ENCODE results near the gene GRK5.

DNA sequence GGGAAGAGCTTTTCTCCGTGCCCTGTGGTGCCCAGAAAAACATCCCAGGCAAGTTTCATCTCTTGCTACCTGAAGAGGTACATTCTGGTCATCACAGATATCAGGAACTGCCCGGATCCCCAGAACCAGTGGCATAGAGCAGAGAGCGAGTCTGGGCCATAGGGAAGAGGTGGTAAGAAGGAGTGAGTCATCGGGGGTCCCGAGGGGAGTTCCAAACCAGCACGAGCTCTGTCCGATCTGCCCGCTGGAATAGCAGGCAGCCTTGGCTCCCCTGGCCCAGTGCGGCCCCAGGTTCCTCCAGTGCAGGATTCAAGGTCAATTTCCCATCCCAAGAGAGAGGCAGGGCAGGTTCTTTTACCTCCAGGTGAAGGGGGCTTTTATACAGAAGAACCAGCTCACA lies 210.5 kb downstream of the GRK5 start:
- no peak for TF ChIP-seq EZH2phosphoT487 (IDR thresholded peaks at IDR 0.05; ENCODE audit: low read length)
- TF ChIP-seq, protein P1, sequence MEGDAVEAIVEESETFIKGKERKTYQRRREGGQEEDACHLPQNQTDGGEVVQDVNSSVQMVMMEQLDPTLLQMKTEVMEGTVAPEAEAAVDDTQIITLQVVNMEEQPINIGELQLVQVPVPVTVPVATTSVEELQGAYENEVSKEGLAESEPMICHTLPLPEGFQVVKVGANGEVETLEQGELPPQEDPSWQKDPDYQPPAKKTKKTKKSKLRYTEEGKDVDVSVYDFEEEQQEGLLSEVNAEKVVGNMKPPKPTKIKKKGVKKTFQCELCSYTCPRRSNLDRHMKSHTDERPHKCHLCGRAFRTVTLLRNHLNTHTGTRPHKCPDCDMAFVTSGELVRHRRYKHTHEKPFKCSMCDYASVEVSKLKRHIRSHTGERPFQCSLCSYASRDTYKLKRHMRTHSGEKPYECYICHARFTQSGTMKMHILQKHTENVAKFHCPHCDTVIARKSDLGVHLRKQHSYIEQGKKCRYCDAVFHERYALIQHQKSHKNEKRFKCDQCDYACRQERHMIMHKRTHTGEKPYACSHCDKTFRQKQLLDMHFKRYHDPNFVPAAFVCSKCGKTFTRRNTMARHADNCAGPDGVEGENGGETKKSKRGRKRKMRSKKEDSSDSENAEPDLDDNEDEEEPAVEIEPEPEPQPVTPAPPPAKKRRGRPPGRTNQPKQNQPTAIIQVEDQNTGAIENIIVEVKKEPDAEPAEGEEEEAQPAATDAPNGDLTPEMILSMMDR (IDR thresholded peaks at IDR 0.05; ENCODE audit: low read length), result no peak
- no peak for TF ChIP-seq EZH2 (optimal IDR thresholded peaks at IDR 0.05; ENCODE audit: low read depth, low read length)

Data from MM.1S (cell line).